Stimulated activated naive B cell treated with anti-CD40 and anti-IgM and Interleukin-4, amounts not matched to agents 10 μg/mL and 1 μg/mL and 100 μg/mL, for 72 hours (primary cell): Measurements from ENCODE around the gene GABRE.

Experiments used
- ATAC-seq, 2 donors: fragments of 150-1000 bp; cut with Tn5 transposase; replicated peaks; 2 replicates each; pipeline ENCODE4 v1.10.0; 2021; ENCODE audit warnings: moderate library complexity in 1 of 2
- DNase-seq: peaks from one replicate; pipeline ENCODE4 v3.0.0; 2021
- H3K27ac Mint-ChIP-seq: one replicate; pipeline ENCODE4 v1.8.0; 2022; ENCODE audit warnings: mild to moderate bottlenecking, mixed read lengths
- H3K27me3 Mint-ChIP-seq, 2 donors: one replicate each; pipeline ENCODE4 v1.8.0; 2022; ENCODE audit warnings: mixed read lengths in 2 of 2
- H3K36me3 Mint-ChIP-seq, 2 donors: one replicate each; pipeline ENCODE4 v1.8.0; 2022; ENCODE audit warnings: mixed read lengths in 2 of 2, mild to moderate bottlenecking in 1 of 2
- H3K4me1 Mint-ChIP-seq, 2 donors: one replicate each; pipeline ENCODE4 v1.8.0; 2022; ENCODE audit warnings: mixed read lengths in 2 of 2, mild to moderate bottlenecking in 1 of 2
- H3K4me3 Mint-ChIP-seq, 2 donors: one replicate each; pipeline ENCODE4 v1.8.0; 2022; ENCODE audit warnings: mild to moderate bottlenecking in 2 of 2, mixed read lengths in 2 of 2, moderate library complexity in 1 of 2
- H3K9me3 Mint-ChIP-seq, 2 donors: one replicate each; pipeline ENCODE4 v1.8.0; 2022; ENCODE audit warnings: mixed read lengths in 2 of 2, mild to moderate bottlenecking in 1 of 2

Gene GABRE

GRCh38 chrX:151977923-151978322, 3.4 kb upstream of the GABRE start:
- Mint-ChIP-seq H3K36me3 (no peaks in the 10 kb centered on the region), H3K27ac (no peak overlapping the region), H3K4me1 (no peaks in the 10 kb centered on the region), H3K4me3 (no peak overlapping the region), H3K27me3 (peaks cover 15 to 23% of the 10 kb centered on the region in 2 donors), H3K9me3 (no peaks in the 10 kb centered on the region)
- DNase-seq, result no peak
- no peak for ATAC-seq

DNA sequence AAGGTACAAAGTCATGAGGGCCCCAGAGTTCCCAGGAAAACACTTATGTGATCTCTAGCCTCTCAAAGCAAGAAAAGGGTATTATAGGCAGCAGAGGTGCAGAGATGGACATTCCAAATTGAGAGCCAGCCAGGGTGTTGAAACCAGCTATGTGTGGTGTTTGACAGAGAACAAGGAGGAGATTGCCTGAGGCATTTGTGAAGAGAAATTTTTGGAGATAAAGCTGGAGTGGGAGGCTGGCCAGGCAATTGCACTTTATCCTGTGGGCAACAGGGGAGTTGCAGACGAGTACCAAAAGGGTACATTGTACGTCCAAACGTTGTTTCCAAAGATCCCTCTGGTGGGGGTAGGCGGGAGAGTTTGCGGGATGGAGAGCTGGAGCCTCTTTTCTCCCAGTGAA, 2.5 kb upstream of the GABRE start:
- DNase-seq (no peak), ATAC-seq (no peak)
- H3K27me3 Mint-ChIP-seq, result peaks cover 15 to 24% of the 10 kb centered on the region in 2 donors
- no peak overlapping the region for H3K4me3 Mint-ChIP-seq
- H3K4me1 Mint-ChIP-seq, result no peaks in the 10 kb centered on the region
- no peaks in the 10 kb centered on the region for H3K36me3 Mint-ChIP-seq
- no peak overlapping the region for H3K27ac Mint-ChIP-seq
- no peaks in the 10 kb centered on the region for H3K9me3 Mint-ChIP-seq

DNA sequence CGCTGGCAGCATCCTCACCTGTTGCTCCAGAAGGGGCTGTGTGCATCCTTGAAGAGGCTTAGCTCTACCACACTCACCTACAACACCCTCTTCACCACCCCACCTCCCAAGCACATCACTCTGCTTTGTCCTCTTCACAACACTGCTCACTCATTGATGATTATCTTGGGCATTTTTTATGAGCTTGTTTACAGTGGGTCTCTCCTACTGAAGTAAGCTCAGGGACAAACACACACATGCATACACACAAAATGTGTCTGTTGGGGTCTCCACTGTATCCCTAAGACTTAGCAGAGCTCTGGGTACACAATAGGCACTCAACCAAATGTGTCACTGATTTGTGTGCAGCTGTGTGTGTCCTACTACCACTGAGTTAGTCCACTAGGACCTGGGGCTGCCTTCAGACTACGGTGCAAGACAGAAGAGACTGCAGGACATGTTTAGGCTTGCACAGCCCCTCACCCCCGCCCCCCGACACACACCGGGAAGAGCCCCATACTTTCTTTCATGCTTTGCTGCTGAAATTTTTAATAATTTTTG, 1.3 kb upstream of the GABRE start:
- ATAC-seq (no peak), DNase-seq (no peak)
- H3K4me1 Mint-ChIP-seq, result no peaks in the 10 kb centered on the region
- H3K4me3 Mint-ChIP-seq, result no peak overlapping the region
- no peaks in the 10 kb centered on the region for H3K36me3 Mint-ChIP-seq
- H3K9me3 Mint-ChIP-seq, result no peaks in the 10 kb centered on the region
- peaks cover 15 to 24% of the 10 kb centered on the region in 2 donors for H3K27me3 Mint-ChIP-seq
- no peak overlapping the region for H3K27ac Mint-ChIP-seq

- Mint-ChIP-seq H3K36me3 (no peaks in the 10 kb centered on the region), H3K27me3 (peaks cover 15 to 24% of the 10 kb centered on the region in 2 donors), H3K27ac (no peak overlapping the region)
Measured at GRCh38 chrX:151975228-151975593, 735 bp upstream of the GABRE start.

DNA sequence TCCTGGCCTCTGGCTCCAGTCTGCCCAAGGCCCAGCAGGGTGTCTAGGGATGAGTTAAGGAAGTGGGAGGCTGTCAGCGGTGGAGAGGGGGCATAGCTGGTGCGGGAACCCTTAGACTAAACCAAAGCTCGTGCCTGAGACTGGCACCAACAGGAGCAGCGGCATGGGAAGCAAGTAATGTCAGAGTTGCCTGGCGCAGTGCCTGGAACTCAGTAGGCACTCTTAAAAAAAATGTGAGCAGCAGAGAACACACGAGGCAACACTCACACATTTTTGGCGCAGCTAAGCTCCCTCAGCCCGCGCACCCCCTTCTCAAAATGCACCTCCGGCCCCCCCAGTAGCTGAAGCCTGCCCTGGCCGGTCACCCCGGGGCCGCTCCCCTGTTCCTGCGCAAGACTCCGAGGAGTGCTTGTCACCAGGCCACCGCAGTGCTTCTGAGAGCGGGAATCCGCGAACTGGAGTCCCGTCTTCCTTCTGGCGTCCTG, 583 bp downstream of the GABRE start:
- no peak overlapping the region for H3K4me3 Mint-ChIP-seq
- no peak for DNase-seq
- no peaks in the 10 kb centered on the region for H3K4me1 Mint-ChIP-seq
- H3K27me3 Mint-ChIP-seq, result peaks cover 15 to 24% of the 10 kb centered on the region in 2 donors
- H3K9me3 Mint-ChIP-seq, result peaks cover 0 to 2% of the 10 kb centered on the region in 2 donors
- no peak overlapping the region for H3K27ac Mint-ChIP-seq
- no peak for ATAC-seq
- H3K36me3 Mint-ChIP-seq, result no peaks in the 10 kb centered on the region

More at GRCh38 chrX:151975228-151975593, 735 bp upstream of the GABRE start:
- Mint-ChIP-seq H3K4me1 (no peaks in the 10 kb centered on the region), H3K9me3 (no peaks in the 10 kb centered on the region), H3K4me3 (no peak overlapping the region)
- no peak for DNase-seq
- no peak for ATAC-seq

DNA sequence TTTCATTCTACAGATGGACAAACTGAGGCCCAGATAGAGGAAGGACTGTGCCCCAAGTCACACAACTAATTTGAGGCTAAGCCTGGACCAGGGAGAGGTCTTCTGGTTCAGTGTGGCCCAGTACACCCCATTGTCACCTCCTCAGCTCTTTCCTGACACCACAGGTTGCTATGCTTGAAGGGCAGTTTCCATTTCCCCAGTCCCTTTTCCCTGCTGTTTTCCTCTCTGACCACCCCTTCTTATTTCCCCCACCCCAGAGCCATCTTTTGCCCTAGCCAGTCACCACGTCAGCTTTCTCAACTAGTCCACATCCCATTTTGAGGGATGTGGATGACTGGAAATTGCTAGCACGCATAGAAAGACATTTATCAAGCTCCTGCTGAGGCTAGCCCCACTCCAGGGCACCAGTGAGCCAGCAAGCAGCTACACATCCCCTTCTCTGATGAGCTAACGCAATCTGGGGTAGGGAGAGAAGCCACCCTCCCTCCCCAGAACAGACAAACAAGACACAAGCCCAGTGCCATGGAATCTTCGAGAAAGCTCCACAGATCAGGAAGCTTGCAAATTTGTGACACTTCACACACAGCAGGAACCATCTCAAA, 1.3 kb downstream of the GABRE start:
- no peak overlapping the region for H3K4me3 Mint-ChIP-seq

DNA sequence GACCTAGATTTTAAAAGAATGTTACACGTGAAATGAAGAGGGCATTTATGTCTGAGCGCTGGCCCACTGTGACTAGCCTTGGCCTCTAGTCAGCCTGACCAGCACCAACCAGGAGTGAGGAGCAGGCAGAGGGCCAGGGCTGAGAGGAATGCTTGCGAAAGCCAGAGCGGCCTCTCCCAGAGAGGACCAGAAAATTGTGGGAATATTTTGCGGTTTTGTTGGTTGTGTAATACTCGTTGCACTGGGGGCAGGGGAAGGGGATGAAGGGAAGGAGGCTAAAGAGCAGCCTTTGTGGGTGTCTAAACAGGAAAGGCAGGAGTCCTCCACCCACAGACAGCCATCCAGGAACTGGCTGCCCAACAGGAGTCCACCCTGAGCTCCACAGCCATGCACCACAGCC, 3.8 kb downstream of the GABRE start:
- no peak for ATAC-seq
- no peak overlapping the region for H3K27ac Mint-ChIP-seq
- H3K4me1 Mint-ChIP-seq, result no peaks in the 10 kb centered on the region
- H3K9me3 Mint-ChIP-seq, result peaks cover 0 to 2% of the 10 kb centered on the region in 2 donors
- H3K4me3 Mint-ChIP-seq, result no peak overlapping the region
- H3K36me3 Mint-ChIP-seq, result no peaks in the 10 kb centered on the region
- H3K27me3 Mint-ChIP-seq, result peaks cover 13 to 17% of the 10 kb centered on the region in 2 donors
- DNase-seq, result no peak

More for the DNA sequence above, 1.3 kb downstream of the GABRE start:
- no peak for ATAC-seq
- Mint-ChIP-seq H3K9me3 (peaks cover 0 to 2% of the 10 kb centered on the region in 2 donors), H3K36me3 (no peaks in the 10 kb centered on the region), H3K27ac (no peak overlapping the region), H3K27me3 (peaks cover 15 to 24% of the 10 kb centered on the region in 2 donors), H3K4me1 (no peaks in the 10 kb centered on the region)
- no peak for DNase-seq

GRCh38 chrX:151970027-151970426, 4.4 kb downstream of the GABRE start:
- Mint-ChIP-seq H3K27me3 (peaks cover 8 to 10% of the 10 kb centered on the region in 2 donors), H3K4me3 (no peak overlapping the region), H3K27ac (no peak overlapping the region), H3K36me3 (no peaks in the 10 kb centered on the region), H3K4me1 (no peaks in the 10 kb centered on the region), H3K9me3 (peaks cover 0 to 2% of the 10 kb centered on the region in 2 donors)
- DNase-seq (no peak), ATAC-seq (no peak)

GRCh38 chrX:151966236-151966635, 8.2 kb downstream of the GABRE start:
- Mint-ChIP-seq H3K9me3 (peaks cover 0 to 2% of the 10 kb centered on the region in 2 donors), H3K27me3 (no peaks in the 10 kb centered on the region), H3K4me1 (no peaks in the 10 kb centered on the region), H3K27ac (no peak overlapping the region), H3K36me3 (no peaks in the 10 kb centered on the region), H3K4me3 (no peak overlapping the region)
- no peak for ATAC-seq
- no peak for DNase-seq

DNA sequence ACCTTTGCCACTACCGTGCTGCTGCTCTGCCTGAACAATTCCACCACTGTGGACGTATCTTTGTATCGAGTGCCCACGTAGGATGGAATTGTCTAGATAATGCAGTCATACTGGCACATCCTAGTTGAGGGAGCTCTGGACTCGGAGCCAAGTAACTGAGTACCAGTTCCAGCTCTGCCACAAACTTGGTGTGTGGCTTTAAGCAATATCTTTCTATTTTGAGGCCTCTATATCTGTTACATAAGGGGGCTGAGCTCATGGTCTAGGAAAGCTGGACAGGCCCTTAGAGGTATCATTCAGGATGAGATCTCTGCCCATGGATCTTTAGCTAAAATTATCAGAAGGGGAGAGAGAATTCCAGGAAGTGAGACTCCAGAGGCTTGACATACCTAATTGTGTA, 12.4 kb downstream of the GABRE start:
- H3K4me3 Mint-ChIP-seq, result no peak overlapping the region
- no peaks in the 10 kb centered on the region for H3K4me1 Mint-ChIP-seq
- DNase-seq (no peak), ATAC-seq (no peak)
- no peaks in the 10 kb centered on the region for H3K36me3 Mint-ChIP-seq
- peaks cover 2 to 3% of the 10 kb centered on the region in 2 donors for H3K9me3 Mint-ChIP-seq
- H3K27ac Mint-ChIP-seq, result no peak overlapping the region
- no peaks in the 10 kb centered on the region for H3K27me3 Mint-ChIP-seq

GRCh38 chrX:151958101-151958500, 16.4 kb downstream of the GABRE start:
- no peaks in the 10 kb centered on the region for H3K27me3 Mint-ChIP-seq
- H3K4me1 Mint-ChIP-seq, result no peaks in the 10 kb centered on the region
- H3K36me3 Mint-ChIP-seq, result no peaks in the 10 kb centered on the region
- H3K4me3 Mint-ChIP-seq, result no peak overlapping the region
- peaks cover 2 to 10% of the 10 kb centered on the region in 2 donors for H3K9me3 Mint-ChIP-seq
- no peak for DNase-seq
- ATAC-seq, result no peak
- H3K27ac Mint-ChIP-seq, result no peak overlapping the region

DNA sequence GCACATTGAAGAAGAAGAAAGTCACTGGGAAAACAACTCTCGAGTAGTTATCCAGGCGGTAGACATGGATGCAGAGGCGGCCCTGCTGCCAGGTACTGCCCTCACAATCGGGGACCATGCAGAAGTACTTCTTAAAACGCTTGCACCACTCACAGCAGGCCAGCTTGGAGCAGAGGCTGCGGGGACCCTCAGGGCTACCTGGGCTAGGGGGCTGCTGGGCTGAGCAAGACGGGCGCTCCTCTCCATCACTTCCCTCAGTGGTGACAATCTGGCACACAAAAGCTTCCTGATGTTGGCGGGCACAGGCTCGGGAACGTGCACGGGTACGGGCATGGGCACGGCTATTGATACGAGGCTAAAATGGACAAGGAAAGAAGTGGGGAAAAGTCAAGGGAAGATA, 19.7 kb downstream of the GABRE start:
- H3K36me3 Mint-ChIP-seq, result no peaks in the 10 kb centered on the region
- no peaks in the 10 kb centered on the region for H3K4me1 Mint-ChIP-seq
- peaks cover 0 to 6% of the 10 kb centered on the region in 2 donors for H3K9me3 Mint-ChIP-seq
- H3K27me3 Mint-ChIP-seq, result no peaks in the 10 kb centered on the region
- DNase-seq, result no peak
- H3K27ac Mint-ChIP-seq, result no peak overlapping the region
- no peak overlapping the region for H3K4me3 Mint-ChIP-seq
- ATAC-seq, result no peak

GRCh38 chrX:151938172-151938571, 36.3 kb downstream of the GABRE start:
- DNase-seq, result no peak
- Mint-ChIP-seq H3K9me3 (peaks cover 0 to 4% of the 10 kb centered on the region in 2 donors), H3K27me3 (peaks cover 0 to 6% of the 10 kb centered on the region in 2 donors)

GRCh38 chrX:151935358-151935757, 39.1 kb downstream of the GABRE start:
- Mint-ChIP-seq H3K36me3 (no peaks in the 10 kb centered on the region), H3K27me3 (no peaks in the 10 kb centered on the region), H3K9me3 (no peaks in the 10 kb centered on the region), H3K4me3 (no peak overlapping the region), H3K27ac (no peak overlapping the region), H3K4me1 (no peaks in the 10 kb centered on the region)
- ATAC-seq (no peak), DNase-seq (no peak)

More at GRCh38 chrX:151938172-151938571, 36.3 kb downstream of the GABRE start:
- no peak overlapping the region for H3K27ac Mint-ChIP-seq
- no peaks in the 10 kb centered on the region for H3K36me3 Mint-ChIP-seq
- no peaks in the 10 kb centered on the region for H3K4me1 Mint-ChIP-seq
- no peak overlapping the region for H3K4me3 Mint-ChIP-seq
- ATAC-seq, result no peak

DNA sequence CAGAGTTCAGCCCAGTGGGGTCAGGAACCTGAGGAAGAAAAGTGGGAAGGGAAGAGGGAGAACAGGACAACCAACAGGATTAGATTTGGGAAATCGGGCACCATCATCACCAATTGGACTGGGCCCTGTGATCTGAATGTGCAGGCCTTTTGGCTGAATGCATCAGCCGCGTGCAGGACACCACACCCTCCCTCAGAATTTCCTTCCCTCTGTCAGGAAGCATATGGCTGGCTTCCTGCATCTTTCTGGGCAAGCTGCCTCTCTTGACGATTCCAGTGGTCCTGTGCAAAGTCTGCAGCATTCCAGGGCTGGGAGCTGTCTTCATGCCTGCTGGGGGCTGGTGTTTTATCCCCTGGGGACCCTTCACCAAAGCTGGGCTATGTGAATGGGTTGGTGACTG, 45.4 kb downstream of the GABRE start:
- no peaks in the 10 kb centered on the region for H3K4me1 Mint-ChIP-seq
- no peak overlapping the region for H3K27ac Mint-ChIP-seq

More for the DNA sequence above, 45.4 kb downstream of the GABRE start:
- no peaks in the 10 kb centered on the region for H3K27me3 Mint-ChIP-seq
- no peaks in the 10 kb centered on the region for H3K9me3 Mint-ChIP-seq
- no peak overlapping the region for H3K4me3 Mint-ChIP-seq
- no peaks in the 10 kb centered on the region for H3K36me3 Mint-ChIP-seq
- ATAC-seq (no peak), DNase-seq (no peak)
